Caco-2 (cell line): ENCODE data around the gene UBE2L3. TPM values are rescaled to one million over a fixed set of nuclear protein-coding genes. Genes with fewer than 3 reads are reported as not detected.
"Not testable (repeated sequence)": the region's sequence is repeated elsewhere in the genome, so short reads cannot be mapped to it uniquely, and the experiment has no call there.

Experiments
- BruUV-seq: library from RNA; stranded (reverse); fragments of 400-500 nt; replicated peaks from 2 replicates; lab custom pipeline; 2021; lab: Mats Ljungman, UMichigan
- CTCF ChIA-PET: fragments of 300-600 bp; sonication (Branson Sonifier 250); formaldehyde crosslinking; loops from one replicate; lab custom pipeline; 2022; ENCODE audit warnings: antibody characterized with exemption; lab: Charles Lee
- POLR2A ChIA-PET: fragments of 300-600 bp; sonication (Branson Sonifier 250); formaldehyde crosslinking; loops from one replicate; lab custom pipeline; 2022; ENCODE audit warnings: antibody characterized with exemption; lab: Charles Lee
- DNase-seq, 2 experiments: peaks; one replicate each; pipeline versions ENCODE4 v3.0.0 to v3.0.0-alpha.2; 2020 to 2022
- H3K27me3 ChIP-seq: replicated peaks from 2 replicates; pipeline ENCODE4 v1.6.0; 2011; ENCODE audit warnings: low read length; ENCODE audit not compliant: control insufficient read depth, insufficient read depth
- H3K36me3 ChIP-seq: 2 replicates; pipeline ENCODE4 v1.5.1; 2011; ENCODE audit warnings: low read length; ENCODE audit not compliant: control insufficient read depth, insufficient read depth
- H3K4me1 ChIP-seq: fragments of 250-450 bp; sonication (Bioruptor Pico); 2 replicates; pipeline ENCODE4 v1.5.1; 2020; ENCODE audit warnings: mild to moderate bottlenecking
- H3K4me3 ChIP-seq: 2 replicates; pipeline ENCODE4 v1.5.1; 2011; ENCODE audit warnings: low read depth, mild to moderate bottlenecking, control low read depth, low read length
- H3K9me3 ChIP-seq: fragments of 250-450 bp; sonication (Bioruptor Pico); 2 replicates; pipeline ENCODE4 v1.5.1; 2020; ENCODE audit warnings: mild to moderate bottlenecking, moderate library complexity
- H3K27ac Mint-ChIP-seq: one replicate; pipeline ENCODE4 v1.8.0; 2022; ENCODE audit warnings: mixed read lengths; ENCODE audit not compliant: unreplicated experiment
- H3K27me3 Mint-ChIP-seq: one replicate; pipeline ENCODE4 v1.8.0; 2022; ENCODE audit warnings: mixed read lengths; ENCODE audit not compliant: insufficient read depth, unreplicated experiment
- H3K36me3 Mint-ChIP-seq: one replicate; pipeline ENCODE4 v1.8.0; 2022; ENCODE audit warnings: mild to moderate bottlenecking, mixed read lengths; ENCODE audit not compliant: insufficient read depth, unreplicated experiment
- H3K4me1 Mint-ChIP-seq: one replicate; pipeline ENCODE4 v1.8.0; 2022; ENCODE audit warnings: low read depth, mixed read lengths; ENCODE audit not compliant: unreplicated experiment
- H3K4me3 Mint-ChIP-seq: one replicate; pipeline ENCODE4 v1.8.0; 2022; ENCODE audit warnings: mild to moderate bottlenecking, moderate library complexity, mixed read lengths; ENCODE audit not compliant: unreplicated experiment
- H3K9me3 Mint-ChIP-seq: one replicate; pipeline ENCODE4 v1.8.0; 2022; ENCODE audit warnings: mixed read lengths; ENCODE audit not compliant: unreplicated experiment
- intact Hi-C: fragments of 100-400 bp; cut with micrococcal nuclease; formaldehyde crosslinking; loops from one replicate; pipeline ENCODE4 v1.10.0; 2022; ENCODE audit not compliant: unreplicated experiment
- total RNA-seq: library from RNA; stranded (reverse); gene quantifications from 2 replicates; pipeline ENCODE4 v1.2.3, GENCODE V29; 2022
- TF ChIP-seq, protein P1 (sequence below), 2 experiments: fragments of 200-600 bp in 1 of 2; IDR thresholded peaks; 1 replicate in 1 of 2; 2 replicates in 1 of 2; pipeline versions ENCODE4 v1.5.1 to v1.8.0; 2011 to 2022; ENCODE audit warnings: antibody characterized with exemption in 1 of 2, control low read depth in 1 of 2, inconsistent platforms in 1 of 2, low read depth in 1 of 2, low read length in 1 of 2, mild to moderate bottlenecking in 1 of 2, moderate library complexity in 1 of 2; ENCODE audit not compliant: insufficient read depth in 1 of 2, severe bottlenecking in 1 of 2, unreplicated experiment in 1 of 2

Gene UBE2L3
- total RNA-seq, 1 experiment from 2014 or later = 63.4 TPM

DNA sequence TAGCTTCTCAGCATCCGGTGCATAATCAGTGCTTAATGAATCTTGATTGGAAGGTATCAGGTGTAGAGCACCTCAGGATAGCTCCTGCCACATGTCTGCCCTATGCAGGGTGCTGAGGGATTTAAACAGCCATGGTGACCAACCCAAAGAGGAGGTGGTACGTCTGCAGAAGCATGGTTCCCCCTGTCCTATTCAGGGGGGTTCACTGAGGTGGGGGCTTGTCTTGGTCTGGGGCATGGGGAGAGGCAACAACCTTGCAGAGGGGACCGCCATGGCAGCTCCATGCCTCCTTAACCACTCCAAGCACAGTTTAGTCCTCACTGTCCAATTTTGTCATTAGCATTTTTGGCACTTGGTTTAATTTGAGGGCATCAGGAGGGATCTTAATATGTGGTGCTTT is 24.9 kb downstream of the UBE2L3 start:
- DNase-seq = no peak
- Mint-ChIP-seq H3K9me3 (no peaks in the 10 kb centered on the region), H3K4me3 (no peak overlapping the region), H3K36me3 (peaks cover 59% of the 10 kb centered on the region), H3K4me1 (no peaks in the 10 kb centered on the region), H3K27ac (no peak overlapping the region), H3K27me3 (no peaks in the 10 kb centered on the region)
- TF ChIP-seq, protein P1, sequence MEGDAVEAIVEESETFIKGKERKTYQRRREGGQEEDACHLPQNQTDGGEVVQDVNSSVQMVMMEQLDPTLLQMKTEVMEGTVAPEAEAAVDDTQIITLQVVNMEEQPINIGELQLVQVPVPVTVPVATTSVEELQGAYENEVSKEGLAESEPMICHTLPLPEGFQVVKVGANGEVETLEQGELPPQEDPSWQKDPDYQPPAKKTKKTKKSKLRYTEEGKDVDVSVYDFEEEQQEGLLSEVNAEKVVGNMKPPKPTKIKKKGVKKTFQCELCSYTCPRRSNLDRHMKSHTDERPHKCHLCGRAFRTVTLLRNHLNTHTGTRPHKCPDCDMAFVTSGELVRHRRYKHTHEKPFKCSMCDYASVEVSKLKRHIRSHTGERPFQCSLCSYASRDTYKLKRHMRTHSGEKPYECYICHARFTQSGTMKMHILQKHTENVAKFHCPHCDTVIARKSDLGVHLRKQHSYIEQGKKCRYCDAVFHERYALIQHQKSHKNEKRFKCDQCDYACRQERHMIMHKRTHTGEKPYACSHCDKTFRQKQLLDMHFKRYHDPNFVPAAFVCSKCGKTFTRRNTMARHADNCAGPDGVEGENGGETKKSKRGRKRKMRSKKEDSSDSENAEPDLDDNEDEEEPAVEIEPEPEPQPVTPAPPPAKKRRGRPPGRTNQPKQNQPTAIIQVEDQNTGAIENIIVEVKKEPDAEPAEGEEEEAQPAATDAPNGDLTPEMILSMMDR (IDR thresholded peaks at IDR 0.05; ENCODE audit: insufficient read depth in 1 of 2, low read depth in 1 of 2, low read length in 1 of 2, severe bottlenecking in 1 of 2, unreplicated experiment in 1 of 2) = no peak
- intact Hi-C loops = no loop called here
- 0 out of 2 replicates have a peak, but pooled peaks cover 4% of the 10 kb centered on the region for H3K4me1 ChIP-seq
- H3K9me3 ChIP-seq = no peaks in the 10 kb centered on the region
- ChIA-PET CTCF (interaction anchor here (3.0 kb wide), 1 partner anchor 55 kb away, joined by 7 read pairs; no protein-coding TSS in a partner anchor), POLR2A (no interaction called here)
- peaks cover 1% of the 10 kb centered on the region for H3K36me3 ChIP-seq
- H3K4me3 ChIP-seq = no peak overlapping the region
- no TSS peak for BruUV-seq
- no peaks in the 10 kb centered on the region for H3K27me3 ChIP-seq

- no peaks in the 10 kb centered on the region for H3K9me3 ChIP-seq
- no TSS peak for BruUV-seq
- Mint-ChIP-seq H3K9me3 (no peaks in the 10 kb centered on the region), H3K4me1 (no peaks in the 10 kb centered on the region), H3K4me3 (no peak overlapping the region), H3K27ac (peak overlapping the region; percentile 16), H3K36me3 (peaks cover 59% of the 10 kb centered on the region), H3K27me3 (no peaks in the 10 kb centered on the region)
- intact Hi-C loops = no loop called here
- H3K4me3 ChIP-seq = no peak overlapping the region
- POLR2A ChIA-PET = no interaction called here
- H3K36me3 ChIP-seq = peaks cover 1% of the 10 kb centered on the region
- peak; percentile 44 to 48 for DNase-seq
- CTCF ChIA-PET = interaction anchor here (0.5 to 3.0 kb wide), 6 partner anchors 9 to 696 kb away, joined by 3 to 17 read pairs (median 6); partner anchors contain the start of gene SDF2L1
- no peaks in the 10 kb centered on the region for H3K27me3 ChIP-seq
- H3K4me1 ChIP-seq = 0 out of 2 replicates have a peak, but pooled peaks cover 3% of the 10 kb centered on the region
- TF ChIP-seq, protein P1 (IDR thresholded peaks at IDR 0.05; ENCODE audit: insufficient read depth in 1 of 2, low read depth in 1 of 2, low read length in 1 of 2, severe bottlenecking in 1 of 2, unreplicated experiment in 1 of 2) = peak; percentile 44 to 67
These were observed 26.1 kb downstream of the UBE2L3 start for GRCh38 chr22:21593406-21594232.

- TF ChIP-seq, protein P1 (IDR thresholded peaks at IDR 0.05; ENCODE audit: insufficient read depth in 1 of 2, low read depth in 1 of 2, low read length in 1 of 2, severe bottlenecking in 1 of 2, unreplicated experiment in 1 of 2) = no peak
- H3K4me3 Mint-ChIP-seq = no peak overlapping the region
- Histone ChIP-seq H3K27me3 (no peaks in the 10 kb centered on the region), H3K36me3 (peaks cover 1% of the 10 kb centered on the region), H3K4me1 (no peaks in the 10 kb centered on the region), H3K9me3 (no peaks in the 10 kb centered on the region), H3K4me3 (no peak overlapping the region)
- H3K9me3 Mint-ChIP-seq = no peaks in the 10 kb centered on the region
- H3K27ac Mint-ChIP-seq = no peak overlapping the region
- POLR2A ChIA-PET = no interaction called here
- intact Hi-C loops = no loop called here
- H3K4me1 Mint-ChIP-seq = peaks cover 7% of the 10 kb centered on the region
- no peak for DNase-seq
- no peaks in the 10 kb centered on the region for H3K27me3 Mint-ChIP-seq
- CTCF ChIA-PET = interaction anchor here (3.0 kb wide), 1 partner anchor 52 kb away, joined by 7 read pairs; no protein-coding TSS in a partner anchor
- peaks cover 67% of the 10 kb centered on the region for H3K36me3 Mint-ChIP-seq
- TSS peak; percentile 6 for BruUV-seq
These were observed 27.4 kb downstream of the UBE2L3 start for GRCh38 chr22:21594865-21595452.

DNA sequence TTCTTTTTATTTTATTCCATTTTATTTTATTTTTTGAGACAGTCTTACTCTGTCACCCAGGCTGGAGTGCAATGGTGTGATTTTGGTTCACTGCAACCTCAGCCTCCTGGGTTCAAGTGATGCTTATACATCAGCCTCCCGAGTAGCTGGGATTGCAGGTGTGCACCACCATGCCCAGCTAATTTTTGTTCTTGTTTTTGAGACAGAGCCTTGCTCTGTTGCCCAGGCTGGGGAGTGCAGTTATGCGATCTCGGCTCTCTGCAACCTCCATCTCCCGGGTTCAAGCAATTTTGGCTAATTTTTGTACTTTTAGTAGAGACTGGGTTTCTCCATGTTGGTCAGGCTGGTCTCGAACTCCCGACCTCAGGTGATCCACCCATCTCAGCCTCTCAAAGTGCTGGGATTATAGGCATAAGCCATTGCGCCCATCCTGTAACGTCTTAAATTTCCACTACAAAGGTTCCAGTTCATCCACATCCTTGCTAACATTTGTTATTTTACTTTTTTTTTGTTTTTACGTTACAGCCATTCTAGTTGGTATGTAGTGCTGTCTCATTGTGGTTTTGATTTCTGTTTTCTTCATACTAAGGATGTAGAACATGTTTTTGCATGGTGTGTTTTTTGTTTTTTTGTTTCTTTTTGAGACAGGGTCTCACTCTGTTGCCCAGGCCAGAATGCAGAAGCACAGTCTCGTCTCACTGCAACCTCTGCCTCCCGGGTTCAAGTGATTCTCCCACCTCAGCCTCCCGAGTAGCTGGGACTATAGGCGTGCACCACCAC is 29.0 kb downstream of the UBE2L3 start:
- H3K27ac Mint-ChIP-seq, H3K4me1 ChIP-seq, H3K4me3 ChIP-seq, H3K27me3 Mint-ChIP-seq, H3K27me3 ChIP-seq, H3K4me1 Mint-ChIP-seq, BruUV-seq, H3K9me3 Mint-ChIP-seq, H3K9me3 ChIP-seq, POLR2A ChIA-PET, DNase-seq, intact Hi-C loops, H3K4me3 Mint-ChIP-seq, H3K36me3 ChIP-seq: not testable (repeated sequence)
- peaks cover 68% of the 10 kb centered on the region for H3K36me3 Mint-ChIP-seq
- CTCF ChIA-PET = interaction anchor here (1.1 kb wide), 1 partner anchor 45 kb away, joined by 3 read pairs; no protein-coding TSS in a partner anchor
